GM18499 (cell line): ENCODE data around the gene ANAPC7.
"Not testable (repeated sequence)": the region's sequence is repeated elsewhere in the genome, so short reads cannot be mapped to it uniquely, and the experiment has no call there.

Source experiments
- ATAC-seq: cut with Tn5 transposase; IDR thresholded peaks from one replicate; pipeline ENCODE4 v1.9.1; 2021; ENCODE audit warnings: moderate number of reproducible peaks; ENCODE audit not compliant: insufficient read depth, unreplicated experiment

ANAPC7 gene

DNA sequence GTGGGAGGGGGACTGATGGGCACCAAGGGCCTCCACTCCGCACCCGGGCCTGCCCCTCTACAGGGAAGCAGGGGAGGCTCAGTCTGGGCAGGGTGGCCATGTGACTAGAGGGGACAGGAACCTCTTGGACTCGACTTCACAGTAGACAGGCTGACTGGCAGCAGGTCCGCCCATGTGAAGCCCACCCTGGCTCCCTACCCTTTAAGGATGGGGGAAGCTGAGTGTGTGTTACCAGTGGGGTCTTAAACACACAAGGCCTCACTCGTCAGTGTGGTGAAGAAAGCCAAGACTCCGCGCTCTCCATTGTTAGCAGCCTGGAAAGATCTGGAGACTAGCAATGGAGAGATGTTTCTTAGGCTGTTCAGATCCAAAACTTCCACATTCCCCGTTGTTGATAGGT is 52.4 kb downstream of the ANAPC7 start:
- no peak for ATAC-seq

DNA sequence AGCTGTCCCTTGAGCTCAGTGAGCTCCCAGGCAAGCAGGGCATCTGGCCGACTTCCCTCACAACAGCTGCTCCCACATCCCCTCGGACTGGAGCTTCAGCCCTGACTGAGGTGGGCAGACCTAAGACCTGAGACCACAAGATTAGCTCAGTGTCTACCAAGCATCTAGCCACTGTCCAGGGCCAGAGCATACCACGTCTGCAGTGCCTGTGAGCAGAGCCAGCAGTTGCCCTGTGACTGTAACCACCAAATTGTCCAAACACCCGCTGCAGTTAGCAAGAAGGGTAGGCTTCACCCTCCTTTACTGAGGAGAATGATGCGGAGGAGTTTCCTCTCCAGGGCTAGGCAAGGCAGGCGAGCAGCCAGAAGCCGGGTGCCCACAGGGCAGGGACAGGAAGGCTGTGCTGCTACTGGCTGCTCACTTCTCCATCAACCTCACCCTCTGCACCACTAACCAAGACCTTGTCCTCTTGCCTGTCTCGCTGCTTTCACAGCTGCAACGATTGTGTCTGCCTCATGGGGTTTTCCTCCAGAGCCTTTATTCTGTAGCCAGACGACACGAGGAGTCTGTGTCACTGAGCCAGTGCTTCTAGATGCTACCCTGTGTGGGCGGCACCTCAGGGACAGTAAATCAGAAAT is 53.9 kb downstream of the ANAPC7 start:
- no peak for ATAC-seq

DNA sequence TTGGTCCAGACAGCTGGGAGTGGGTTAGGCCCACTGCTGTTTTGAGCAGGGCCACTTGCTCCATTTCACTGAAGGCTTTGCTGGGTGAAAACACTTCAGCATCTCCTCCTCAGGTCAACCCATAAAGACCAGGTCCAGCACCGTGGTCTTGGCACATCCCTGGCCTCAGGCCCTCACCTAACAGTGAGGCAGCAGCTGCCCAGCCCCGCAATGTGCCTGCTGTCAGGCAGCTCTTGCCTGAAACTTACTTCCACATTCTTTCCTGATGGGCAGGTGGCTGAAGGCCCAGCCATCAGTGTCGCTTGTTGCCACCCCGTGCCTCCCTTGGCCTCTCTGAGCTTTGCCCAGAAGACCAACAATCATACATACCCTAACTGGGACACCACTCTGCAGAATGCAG is 54.4 kb downstream of the ANAPC7 start:
- ATAC-seq, result no peak

DNA sequence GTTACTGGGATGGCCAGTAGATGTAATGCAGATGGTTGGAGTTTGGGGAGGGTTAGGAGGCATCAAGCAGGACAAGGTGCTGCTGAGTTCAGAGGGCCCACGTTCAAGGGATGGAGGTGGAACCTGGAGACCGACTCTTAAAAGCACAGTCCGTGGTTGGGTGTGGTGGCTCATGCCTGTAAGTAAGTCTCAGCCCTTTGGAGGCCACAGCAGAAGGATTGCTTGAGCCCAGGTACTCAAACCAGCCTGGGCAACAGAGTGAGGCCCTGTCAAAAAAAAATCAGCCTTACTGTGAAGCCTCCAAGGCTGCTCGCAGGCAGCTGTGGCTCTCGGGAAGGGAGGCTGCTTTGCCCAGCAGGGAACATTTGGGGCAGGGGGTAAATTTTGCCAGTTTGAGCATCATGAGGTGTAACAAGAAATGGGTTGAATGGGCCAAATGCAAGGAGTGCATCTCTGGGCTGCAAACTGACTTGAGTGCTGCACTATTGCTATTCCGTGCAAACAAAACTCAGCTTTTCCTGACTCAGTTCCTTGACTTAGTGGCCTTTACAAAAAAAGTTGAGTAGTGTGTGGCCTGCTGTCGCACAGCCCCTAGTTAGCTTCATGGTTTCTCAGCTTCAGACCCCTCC is 55.0 kb downstream of the ANAPC7 start:
- no peak for ATAC-seq

DNA sequence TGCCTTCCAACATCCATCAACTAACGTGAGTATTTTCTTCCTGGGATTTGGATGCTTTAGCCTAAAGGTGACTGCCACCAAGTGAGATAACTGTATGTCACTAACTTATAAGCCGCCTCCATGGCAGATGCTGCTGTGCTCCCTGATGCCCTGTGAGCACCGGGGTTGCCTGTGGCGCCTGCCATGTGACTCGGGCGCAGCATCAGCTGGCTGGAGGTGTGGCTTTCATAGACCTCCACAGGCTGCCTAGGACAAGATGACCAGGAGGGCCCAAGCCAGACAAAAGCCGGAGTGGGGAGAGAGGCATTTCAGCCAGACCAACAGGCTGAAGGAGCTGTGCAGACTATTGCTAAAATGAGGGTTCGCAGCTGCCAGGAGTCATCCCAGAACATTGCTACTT is 55.7 kb downstream of the ANAPC7 start:
- no peak for ATAC-seq

DNA sequence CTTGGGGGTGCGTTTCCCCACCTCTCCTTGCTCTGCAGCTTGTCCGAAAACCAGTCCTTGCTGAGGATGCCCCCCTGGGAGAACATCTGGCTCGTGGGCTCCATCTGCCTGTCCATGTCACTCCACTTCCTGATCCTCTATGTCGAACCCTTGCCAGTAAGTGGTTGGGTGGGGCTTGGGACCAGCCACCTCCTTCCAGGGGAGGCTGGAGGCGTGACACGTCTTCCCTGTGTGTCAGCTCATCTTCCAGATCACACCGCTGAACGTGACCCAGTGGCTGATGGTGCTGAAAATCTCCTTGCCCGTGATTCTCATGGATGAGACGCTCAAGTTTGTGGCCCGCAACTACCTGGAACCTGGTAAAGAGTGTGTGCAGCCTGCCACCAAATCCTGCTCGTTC is 57.5 kb downstream of the ANAPC7 start:
- ATAC-seq, result no peak

DNA sequence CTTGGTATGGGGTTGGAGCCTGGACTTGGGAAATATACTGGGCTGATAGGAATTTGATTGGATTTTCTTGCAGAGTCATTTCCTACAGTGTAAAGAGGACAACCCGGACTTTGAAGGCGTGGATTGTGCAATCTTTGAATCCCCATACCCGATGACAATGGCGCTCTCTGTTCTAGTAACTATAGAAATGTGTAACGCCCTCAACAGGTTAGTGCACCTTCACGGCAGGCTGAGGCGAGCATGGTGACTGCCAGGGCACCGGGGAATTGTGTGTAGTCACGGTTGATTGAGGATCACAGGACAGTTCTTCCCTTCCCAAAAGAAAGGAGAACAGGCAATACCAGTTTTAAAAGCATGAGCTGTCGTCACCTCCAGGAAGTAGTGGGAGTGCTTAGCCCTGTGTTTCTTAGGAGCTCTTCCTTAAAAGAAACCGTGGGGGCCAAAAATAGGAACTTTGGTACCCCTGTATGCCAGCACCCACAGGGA is 58.3 kb downstream of the ANAPC7 start:
- ATAC-seq, result no peak

DNA sequence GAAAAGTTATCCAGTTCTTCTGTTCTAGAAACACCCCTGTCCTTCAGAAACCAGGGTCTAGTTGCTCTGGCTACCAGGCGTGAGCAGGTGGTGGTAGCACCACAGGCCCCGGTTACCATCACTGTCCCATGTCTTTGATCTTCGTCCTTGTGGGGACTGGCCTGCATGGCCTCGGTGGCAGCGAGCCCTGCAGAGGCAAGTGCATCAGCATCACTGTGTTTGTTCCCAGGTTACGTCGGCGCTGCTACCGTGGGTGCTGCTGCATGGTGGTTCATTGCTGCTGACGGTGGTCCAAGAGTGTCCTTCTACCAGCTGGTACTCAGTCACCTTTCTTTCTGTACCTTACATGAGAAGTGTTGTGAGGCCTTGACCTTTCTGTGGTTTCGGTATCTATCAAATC is 58.9 kb downstream of the ANAPC7 start:
- no peak for ATAC-seq

DNA sequence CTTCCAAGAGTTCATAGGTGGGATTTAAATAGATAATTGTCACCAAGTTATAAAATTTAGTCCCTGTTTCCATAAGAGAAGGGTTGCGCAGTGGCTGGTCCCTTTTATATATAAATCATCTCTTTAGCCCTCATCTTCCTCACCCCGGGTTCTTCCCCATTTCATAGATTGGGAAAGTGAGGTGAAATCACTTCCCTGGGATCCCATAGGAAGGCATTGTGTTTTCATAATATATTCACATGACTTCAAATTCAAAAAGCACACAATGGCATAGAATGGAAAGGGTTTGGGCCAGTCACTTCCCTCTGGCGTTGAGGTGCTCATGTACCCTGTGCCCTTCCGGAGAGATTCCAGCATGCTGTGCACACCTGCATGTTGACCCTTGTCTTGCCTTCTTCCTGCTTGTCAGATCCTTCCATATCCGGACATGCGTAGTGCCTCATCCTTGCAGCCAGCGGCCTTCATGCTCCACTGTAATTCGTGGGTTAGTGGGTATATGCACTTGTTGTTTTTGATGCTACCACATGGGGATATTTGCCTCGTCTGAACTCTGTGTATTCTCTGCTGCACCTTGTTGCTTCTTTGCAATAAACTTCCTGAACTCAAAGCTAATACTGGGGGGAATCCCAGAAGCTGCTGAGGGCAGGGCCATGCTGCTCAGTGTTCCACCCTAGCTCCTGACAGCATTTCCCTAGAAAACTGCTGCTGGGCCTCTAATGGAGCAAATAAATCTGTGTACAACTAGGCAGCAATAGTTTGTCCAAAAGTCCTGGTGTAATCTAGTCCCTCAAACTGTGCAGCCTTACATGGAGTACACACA is 59.6 kb downstream of the ANAPC7 start:
- no peak for ATAC-seq

DNA sequence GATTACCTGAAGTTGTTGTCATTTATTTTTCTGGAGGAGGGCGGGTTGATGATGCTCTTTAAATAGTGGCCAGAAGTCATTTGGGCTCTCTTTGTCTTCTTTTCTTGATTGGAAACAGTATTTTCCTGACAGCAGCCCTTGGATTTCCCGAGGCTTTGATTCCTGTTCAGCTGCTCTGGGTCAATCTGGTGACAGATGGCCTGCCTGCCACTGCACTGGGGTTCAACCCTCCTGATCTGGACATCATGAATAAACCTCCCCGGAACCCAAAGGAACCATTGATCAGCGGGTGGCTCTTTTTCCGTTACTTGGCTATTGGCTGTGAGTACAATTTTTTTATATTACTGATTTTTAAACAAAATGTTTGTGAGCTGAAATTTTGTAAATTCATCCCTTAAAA is 60.4 kb downstream of the ANAPC7 start:
- no peak for ATAC-seq

DNA sequence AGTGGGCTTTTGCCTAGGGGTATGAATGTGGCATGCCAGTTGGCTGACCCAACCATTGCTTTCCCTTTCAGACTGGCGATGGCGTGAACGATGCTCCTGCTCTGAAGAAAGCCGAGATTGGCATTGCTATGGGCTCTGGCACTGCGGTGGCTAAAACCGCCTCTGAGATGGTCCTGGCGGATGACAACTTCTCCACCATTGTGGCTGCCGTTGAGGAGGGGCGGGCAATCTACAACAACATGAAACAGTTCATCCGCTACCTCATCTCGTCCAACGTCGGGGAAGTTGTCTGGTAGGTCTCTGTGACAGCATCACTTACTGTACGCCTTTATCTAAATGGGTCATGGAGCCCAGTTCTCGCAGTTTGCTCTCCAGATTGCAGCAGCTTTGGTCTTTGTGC is 61.4 kb downstream of the ANAPC7 start:
- ATAC-seq, result no peak

DNA sequence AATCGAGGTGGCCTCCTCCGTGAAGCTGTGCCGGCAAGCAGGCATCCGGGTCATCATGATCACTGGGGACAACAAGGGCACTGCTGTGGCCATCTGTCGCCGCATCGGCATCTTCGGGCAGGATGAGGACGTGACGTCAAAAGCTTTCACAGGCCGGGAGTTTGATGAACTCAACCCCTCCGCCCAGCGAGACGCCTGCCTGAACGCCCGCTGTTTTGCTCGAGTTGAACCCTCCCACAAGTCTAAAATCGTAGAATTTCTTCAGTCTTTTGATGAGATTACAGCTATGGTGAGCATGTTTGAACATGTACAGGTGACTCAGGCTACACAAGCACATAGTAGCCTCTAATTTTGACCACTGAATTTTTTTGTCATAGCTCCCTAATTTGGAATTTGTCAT is 62.8 kb downstream of the ANAPC7 start:
- ATAC-seq, result no peak

DNA sequence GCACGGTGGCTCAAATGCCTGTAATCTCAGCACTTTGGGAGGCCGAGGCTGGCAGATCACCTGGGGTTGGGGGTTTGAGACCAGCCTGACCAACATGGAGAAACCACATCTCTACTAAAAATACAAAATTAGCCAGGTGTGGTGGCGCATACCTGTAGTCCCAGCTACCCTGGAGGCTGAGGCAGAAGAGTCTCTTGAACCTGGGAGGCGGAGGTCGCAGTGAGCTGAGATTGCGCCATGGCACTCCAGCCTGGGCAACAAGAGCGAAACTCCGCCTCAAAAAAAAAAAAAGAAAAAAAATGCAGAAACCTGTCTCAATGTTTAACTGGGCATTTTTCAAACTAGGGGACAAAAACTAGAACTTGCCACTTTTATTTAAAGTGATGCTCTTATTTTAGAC is 63.2 kb downstream of the ANAPC7 start:
- ATAC-seq, result not testable (repeated sequence)

DNA sequence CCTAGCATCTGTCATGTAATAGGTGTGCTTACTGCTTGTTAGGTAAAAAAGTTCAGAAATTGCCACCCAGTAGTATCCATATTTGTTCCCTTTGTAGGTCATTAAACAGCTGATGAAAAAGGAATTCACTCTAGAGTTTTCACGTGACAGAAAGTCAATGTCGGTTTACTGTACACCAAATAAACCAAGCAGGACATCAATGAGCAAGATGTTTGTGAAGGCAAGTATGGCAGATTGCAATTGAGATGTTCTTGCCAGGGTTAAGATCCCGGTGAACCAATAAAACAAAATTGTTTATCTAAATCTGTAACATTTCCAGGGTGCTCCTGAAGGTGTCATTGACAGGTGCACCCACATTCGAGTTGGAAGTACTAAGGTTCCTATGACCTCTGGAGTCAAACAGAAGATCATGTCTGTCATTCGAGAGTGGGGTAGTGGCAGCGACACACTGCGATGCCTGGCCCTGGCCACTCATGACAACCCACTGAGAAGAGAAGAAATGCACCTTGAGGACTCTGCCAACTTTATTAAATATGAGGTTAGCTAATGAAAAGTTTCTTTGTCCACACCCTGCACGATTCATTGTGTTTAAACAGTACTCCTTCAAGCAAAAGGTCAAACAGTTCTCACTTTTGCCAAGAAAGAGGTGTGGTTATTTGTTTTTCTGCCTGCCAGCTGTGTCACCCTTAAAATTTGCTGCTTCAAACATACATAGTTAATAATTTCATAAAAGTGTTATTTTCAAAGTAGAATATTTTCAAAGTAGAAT is 64.1 kb downstream of the ANAPC7 start:
- no peak for ATAC-seq

DNA sequence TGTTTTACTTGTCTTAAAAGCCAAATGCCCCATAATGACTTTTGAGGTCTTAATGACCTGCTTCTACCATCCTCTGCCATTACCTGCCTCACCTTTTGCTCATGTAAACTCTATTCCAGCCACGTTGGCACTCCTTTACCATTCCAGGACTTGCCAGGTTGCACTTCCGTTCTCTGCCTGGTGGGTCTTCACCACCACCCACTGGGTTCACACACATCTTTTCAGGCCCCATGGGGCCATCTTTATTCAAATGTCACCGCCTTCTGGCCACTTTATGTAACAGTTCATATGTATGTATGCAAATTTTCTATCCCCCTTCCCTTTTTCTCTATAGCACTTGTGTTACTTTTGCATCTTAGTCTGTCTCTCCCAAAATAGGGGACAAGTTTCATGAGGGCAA is 64.8 kb downstream of the ANAPC7 start:
- ATAC-seq, result no peak

DNA sequence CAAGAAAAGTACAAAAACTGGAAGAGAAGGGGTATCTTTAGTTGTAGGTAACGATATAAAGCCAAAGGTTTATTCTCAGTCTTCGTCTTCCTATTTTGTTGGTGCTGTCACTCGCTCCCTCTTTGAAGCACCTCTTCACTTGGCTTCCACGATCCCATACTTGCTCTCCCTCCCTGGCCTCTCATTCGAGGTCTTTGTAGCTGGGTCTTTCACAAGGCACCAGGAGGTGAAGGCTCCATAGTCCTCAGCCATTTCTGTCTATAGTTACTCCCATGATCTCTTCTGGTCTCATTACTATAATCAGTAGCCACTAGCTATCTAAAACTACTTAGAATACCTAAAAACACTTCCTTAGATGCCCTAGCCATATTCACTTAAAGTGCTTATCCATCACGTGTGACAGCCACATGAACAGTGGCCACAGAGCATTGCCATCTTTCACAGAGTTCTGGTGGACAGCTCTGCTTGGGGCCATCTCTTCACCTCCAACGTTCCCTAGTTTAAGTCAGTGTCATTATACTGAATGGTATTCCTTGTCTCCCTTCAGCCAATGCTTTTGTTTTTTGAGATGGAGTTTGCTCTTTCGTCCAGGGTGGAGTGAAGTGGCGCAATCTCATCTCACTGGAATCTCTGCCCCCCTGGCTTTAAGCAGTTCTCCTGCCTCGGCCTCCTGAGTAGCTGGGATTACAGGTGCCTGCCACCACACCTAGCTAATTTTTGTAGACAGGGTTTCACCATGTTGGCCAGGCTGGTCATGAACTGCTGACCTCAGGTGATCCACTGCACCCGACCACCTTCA is 65.4 kb downstream of the ANAPC7 start:
- no peak for ATAC-seq

DNA sequence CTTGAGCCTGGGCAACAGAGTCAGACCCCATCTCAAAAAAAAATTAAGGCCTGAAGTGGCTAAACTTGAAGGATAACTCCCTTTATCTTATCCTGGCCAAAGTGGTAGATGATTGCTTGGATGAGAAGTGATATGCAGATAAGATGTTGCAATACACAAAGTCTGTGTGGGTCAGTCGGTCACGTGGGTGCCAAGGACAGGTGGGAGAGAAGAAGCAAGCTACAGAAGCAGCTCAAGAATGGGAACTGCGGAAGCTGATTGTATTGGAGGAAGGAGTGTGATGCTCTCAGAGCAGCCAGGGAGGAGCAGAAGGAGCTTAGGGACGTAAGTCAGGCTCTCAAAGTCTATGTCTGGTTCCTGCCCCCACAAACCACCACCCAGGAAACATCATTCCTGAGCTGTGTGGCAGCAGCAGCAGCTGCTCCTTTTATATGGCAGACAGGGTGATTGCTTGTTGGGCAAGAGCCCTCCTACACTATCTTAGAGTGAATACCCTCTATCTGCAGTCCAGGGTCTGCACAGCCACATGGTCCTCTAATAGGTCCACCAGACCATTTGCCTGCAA is 67.9 kb downstream of the ANAPC7 start:
- no peak for ATAC-seq

DNA sequence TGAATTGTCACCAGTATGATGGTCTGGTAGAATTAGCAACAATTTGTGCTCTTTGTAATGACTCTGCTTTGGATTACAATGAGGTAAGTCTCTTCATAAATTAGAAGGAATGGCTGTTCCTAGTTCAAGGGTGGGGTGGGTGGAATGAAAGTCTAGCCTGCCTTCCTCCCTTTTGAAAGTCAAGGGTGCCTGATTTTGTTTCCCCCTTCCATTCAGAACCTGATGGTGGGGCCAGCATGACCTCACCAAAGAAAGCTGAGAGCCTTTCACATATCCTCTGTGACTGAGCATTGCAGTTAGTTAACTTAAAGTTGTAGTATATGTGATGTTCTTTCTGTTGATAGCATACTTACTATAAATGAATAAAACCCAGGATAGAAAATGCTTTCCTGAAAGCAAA is 70.3 kb downstream of the ANAPC7 start:
- ATAC-seq, result no peak

DNA sequence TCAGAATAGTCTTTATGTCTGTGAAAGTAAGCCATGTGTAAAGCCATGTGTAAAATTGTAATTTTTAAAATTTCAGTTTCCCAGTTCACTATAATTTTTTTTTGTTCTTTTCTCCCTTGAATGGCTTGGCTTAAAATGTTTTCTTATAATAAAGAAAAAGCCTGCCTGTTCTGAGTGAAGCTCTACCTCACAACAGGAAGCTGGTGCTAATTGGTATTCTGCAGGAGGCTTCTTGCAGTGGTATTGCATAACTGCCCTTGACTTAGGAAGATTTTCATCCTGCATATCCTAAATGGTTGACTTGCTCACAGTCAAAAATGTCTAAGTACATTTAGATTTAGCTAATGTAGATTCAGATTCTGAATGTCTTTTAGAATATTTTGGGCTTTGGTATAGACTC is 73.0 kb downstream of the ANAPC7 start:
- ATAC-seq, result no peak

DNA sequence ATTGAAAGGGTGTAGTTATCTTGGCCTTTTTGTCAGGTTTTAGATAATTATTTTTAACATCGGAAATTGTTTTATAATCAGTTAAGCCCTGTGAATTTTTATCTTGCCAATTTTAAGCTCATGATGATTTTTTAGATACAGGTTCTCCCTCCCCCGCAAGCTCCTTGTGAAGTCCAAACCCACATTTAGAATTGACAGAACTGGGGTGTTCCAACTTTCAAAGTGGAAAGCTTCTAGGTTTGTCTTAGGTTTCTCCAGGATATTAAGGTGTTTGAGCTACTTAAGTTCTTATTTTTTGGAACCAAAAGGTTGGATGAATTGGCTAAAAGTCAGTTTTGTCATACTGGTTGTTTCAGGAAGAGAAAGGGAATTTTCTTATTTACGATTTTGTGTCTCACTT is 73.4 kb downstream of the ANAPC7 start:
- ATAC-seq, result no peak
